LNCaP clone FGC (cell line): ENCODE results near the gene KCND3.

Experiments
- DNase-seq: peaks from one replicate; pipeline ENCODE4 v3.0.0-alpha.2; 2011; ENCODE audit warnings: low read depth
- H3K4me3 ChIP-seq: 2 replicates; pipeline ENCODE4 v1.5.1; 2011; ENCODE audit warnings: mild to moderate bottlenecking, low read depth, low read length, control low read depth
- CTCF ChIP-seq: IDR thresholded peaks from 2 replicates; pipeline ENCODE4 v1.5.1; 2012; ENCODE audit warnings: mild to moderate bottlenecking; ENCODE audit not compliant: control insufficient read depth, insufficient read depth; ENCODE audit errors: extremely low read depth

The KCND3 gene

GRCh38 chr1:111878091-111878490 lies 111.4 kb downstream of the KCND3 start:
- TF ChIP-seq CTCF, result no peak
- DNase-seq, result no peak

GRCh38 chr1:111876631-111877030 lies 112.8 kb downstream of the KCND3 start:
- DNase-seq, result no peak
- TF ChIP-seq CTCF, result no peak
- H3K4me3 ChIP-seq, result no peak overlapping the region

More at GRCh38 chr1:111878091-111878490, 111.4 kb downstream of the KCND3 start:
- no peak overlapping the region for H3K4me3 ChIP-seq

GRCh38 chr1:111875640-111876039 lies 113.8 kb downstream of the KCND3 start:
- TF ChIP-seq CTCF, result no peak
- DNase-seq, result no peak
- no peak overlapping the region for H3K4me3 ChIP-seq

- TF ChIP-seq CTCF, result no peak
- no peak for DNase-seq
- H3K4me3 ChIP-seq, result no peak overlapping the region
Measured at GRCh38 chr1:111873460-111874030, 115.9 kb downstream of the KCND3 start.

- DNase-seq, result no peak
- no peak for TF ChIP-seq CTCF
- H3K4me3 ChIP-seq, result no peak overlapping the region
Measured at GRCh38 chr1:111870181-111870580, 119.3 kb downstream of the KCND3 start.

GRCh38 chr1:111867868-111868440 lies 121.5 kb downstream of the KCND3 start:
- DNase-seq, result no peak
- H3K4me3 ChIP-seq, result no peak overlapping the region
- no peak for TF ChIP-seq CTCF

- no peak overlapping the region for H3K4me3 ChIP-seq
- TF ChIP-seq CTCF, result no peak
- no peak for DNase-seq
Measured at GRCh38 chr1:111864862-111865261, 124.6 kb downstream of the KCND3 start.
